ENCODE measurements around the gene MT4.
A peak's percentile ranks its signal among the peaks of the same experiment; 100 is the strongest.

The MT4 gene

DNA sequence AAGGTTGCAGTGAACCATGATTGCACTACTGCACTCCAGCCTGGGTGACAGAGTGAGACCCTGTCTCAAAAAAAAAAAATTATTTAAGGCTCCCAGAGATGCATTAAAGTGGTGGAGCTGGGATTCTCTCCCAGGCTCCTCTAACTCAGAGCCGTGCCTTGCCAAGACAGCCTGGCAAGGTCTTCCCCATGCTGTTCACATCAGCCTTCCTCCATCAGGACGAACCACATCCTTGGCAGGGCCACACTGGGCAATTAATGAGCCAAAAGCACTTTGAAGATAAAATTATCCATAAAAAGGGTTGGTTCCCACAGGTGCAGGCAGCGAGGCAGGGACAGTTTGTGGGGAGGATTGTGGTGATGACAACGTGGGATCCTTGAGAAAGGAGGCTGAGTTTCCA, 25.2 kb upstream of the MT4 start:
- no peak for DNase-seq
- H3K4me3 ChIP-seq (ENCODE audit: low read depth, low read length) = no peak overlapping the region
- in situ Hi-C loops (cut with HindIII; ENCODE audit: low pct_ligation_motif_present, low sequenced_read_pairs) = no loop called here
- TF ChIP-seq, protein P1, sequence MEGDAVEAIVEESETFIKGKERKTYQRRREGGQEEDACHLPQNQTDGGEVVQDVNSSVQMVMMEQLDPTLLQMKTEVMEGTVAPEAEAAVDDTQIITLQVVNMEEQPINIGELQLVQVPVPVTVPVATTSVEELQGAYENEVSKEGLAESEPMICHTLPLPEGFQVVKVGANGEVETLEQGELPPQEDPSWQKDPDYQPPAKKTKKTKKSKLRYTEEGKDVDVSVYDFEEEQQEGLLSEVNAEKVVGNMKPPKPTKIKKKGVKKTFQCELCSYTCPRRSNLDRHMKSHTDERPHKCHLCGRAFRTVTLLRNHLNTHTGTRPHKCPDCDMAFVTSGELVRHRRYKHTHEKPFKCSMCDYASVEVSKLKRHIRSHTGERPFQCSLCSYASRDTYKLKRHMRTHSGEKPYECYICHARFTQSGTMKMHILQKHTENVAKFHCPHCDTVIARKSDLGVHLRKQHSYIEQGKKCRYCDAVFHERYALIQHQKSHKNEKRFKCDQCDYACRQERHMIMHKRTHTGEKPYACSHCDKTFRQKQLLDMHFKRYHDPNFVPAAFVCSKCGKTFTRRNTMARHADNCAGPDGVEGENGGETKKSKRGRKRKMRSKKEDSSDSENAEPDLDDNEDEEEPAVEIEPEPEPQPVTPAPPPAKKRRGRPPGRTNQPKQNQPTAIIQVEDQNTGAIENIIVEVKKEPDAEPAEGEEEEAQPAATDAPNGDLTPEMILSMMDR (IDR thresholded peaks at IDR 0.05; ENCODE audit: low read depth, low read length, missing control alignments) = no peak
- no peaks in the 10 kb centered on the region for H3K36me3 ChIP-seq (replicated peaks)
- no peak overlapping the region for H3K27ac ChIP-seq
- no peaks in the 10 kb centered on the region for H3K27me3 ChIP-seq (replicated peaks)

DNA sequence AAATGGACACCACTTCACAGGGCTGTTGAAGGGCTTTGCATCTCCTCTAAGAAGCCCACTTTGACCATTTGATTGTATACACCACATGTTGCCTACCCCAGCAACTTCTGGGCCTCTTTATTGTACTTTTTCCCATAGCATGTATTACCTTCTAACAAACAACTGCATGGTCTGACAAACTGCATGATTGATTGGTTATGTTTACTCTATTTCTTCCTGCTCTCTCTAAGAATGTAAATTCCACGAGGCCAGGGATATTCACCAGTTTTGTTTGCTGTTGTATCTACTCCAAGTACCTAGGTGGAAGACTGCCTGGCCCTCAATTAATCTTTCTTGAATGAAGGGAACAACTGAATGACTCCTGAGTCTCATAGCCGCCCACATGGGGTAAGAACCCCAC, 22.8 kb upstream of the MT4 start:
- DNase-seq = no peak
- in situ Hi-C loops (cut with HindIII; ENCODE audit: low pct_ligation_motif_present, low sequenced_read_pairs) = no loop called here
- no peak overlapping the region for H3K27ac ChIP-seq
- no peaks in the 10 kb centered on the region for H3K27me3 ChIP-seq (replicated peaks)
- TF ChIP-seq, protein P1 (IDR thresholded peaks at IDR 0.05; ENCODE audit: low read depth, low read length, missing control alignments) = no peak
- no peaks in the 10 kb centered on the region for H3K36me3 ChIP-seq (replicated peaks)
- no peak overlapping the region for H3K4me3 ChIP-seq (ENCODE audit: low read depth, low read length)

DNA sequence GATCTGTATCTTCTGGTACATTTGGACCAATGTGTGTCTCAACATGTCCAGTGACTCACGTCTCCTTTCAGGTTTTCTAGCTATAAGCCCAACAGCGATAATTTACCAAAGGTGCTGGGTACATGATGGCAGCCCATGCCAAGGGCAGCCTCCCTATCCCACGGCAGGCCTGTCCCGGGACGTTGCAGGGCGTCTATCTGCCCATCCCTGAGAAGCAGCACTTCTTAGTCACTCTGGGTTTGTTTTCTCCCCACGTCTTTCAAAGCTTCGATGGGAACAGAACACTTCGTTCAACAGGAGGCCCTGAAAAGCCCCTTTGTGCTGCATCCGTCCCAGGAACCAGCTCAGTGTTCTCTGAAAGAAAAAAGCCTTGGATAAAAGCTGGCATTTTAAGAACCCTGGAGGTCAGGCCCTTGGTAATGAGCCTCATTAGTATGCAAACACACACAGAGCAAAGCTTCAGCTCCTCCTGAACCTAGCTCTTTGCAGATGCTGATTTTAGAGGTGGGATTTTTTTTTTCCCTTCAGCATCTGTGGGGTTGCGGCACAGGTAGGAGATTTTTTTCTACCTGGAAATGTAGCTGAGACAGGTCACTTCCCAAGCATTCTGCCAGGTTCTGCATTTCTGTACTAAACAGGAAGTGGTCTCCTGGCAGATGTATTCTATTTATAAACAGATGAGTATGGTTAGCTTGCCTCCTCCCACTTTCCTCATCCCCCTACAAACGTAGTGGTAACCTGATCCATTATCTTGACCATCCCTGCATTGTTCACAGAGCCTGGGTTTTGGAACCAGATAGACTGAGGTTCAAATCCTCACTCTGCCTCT, 17.5 kb upstream of the MT4 start:
- DNase-seq = peak; percentile 26
- Histone ChIP-seq H3K4me3 (ENCODE audit: low read depth, low read length) (peak overlapping the region; percentile 3), H3K27ac (no peak overlapping the region), H3K27me3 (replicated peaks) (no peaks in the 10 kb centered on the region), H3K36me3 (replicated peaks) (no peaks in the 10 kb centered on the region)
- in situ Hi-C loops (cut with HindIII; ENCODE audit: low pct_ligation_motif_present, low sequenced_read_pairs) = no loop called here
- TF ChIP-seq, protein P1 (IDR thresholded peaks at IDR 0.05; ENCODE audit: low read depth, low read length, missing control alignments) = no peak

DNA sequence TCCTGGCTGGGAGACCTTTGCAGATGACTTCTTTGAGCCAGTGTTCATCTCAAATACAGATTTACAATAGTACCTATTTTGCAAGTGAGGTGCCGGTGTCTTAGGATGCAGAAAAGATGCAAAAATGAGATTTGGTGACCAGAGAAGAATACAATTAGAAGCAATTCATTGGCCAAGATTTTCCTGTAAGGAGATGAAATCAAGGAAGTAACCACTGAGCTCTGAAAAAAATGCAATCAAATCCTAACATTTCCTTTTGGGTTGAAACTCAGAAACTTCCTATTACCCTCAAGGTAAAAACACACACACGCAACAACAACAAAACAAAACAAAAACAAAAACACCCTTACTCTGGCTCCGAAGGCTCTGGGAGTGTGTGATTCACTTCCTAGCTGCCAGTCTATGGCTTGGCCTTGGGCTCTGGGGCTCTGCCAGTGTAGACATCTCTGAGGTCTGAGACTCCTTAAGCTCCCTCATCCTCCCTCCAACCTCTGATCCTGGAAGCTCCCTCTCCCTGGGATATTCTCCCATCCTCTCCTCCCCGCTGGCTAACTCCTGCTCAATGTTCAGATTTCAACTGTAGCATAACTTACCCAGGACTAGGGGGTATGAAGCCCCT, 16.8 kb upstream of the MT4 start:
- DNase-seq = no peak
- Histone ChIP-seq H3K27ac (no peak overlapping the region), H3K4me3 (ENCODE audit: low read depth, low read length) (no peak overlapping the region), H3K36me3 (replicated peaks) (no peaks in the 10 kb centered on the region), H3K27me3 (replicated peaks) (no peaks in the 10 kb centered on the region)
- TF ChIP-seq, protein P1 (IDR thresholded peaks at IDR 0.05; ENCODE audit: low read depth, low read length, missing control alignments) = no peak
- in situ Hi-C loops (cut with HindIII; ENCODE audit: low pct_ligation_motif_present, low sequenced_read_pairs) = no loop called here

DNA sequence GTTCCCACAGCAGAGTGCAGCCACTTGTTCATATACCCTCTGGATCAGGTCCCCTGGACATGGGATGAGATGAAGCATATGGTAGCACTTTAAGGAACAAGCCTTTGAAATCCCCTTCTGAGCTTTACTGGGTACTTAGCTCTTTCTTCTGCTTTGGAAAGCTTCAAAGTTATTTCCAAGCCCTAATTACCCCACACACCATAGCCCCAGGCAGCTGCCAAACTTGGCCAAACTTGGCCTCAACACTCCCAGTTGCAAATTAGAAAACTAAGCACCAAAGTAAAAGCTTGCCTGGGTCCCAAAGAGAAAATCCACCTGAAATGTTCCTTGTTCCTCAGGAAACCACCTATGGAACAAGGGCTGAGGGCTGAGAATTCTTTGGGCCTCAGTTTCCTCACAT, 15.7 kb upstream of the MT4 start:
- TF ChIP-seq, protein P1 (IDR thresholded peaks at IDR 0.05; ENCODE audit: low read depth, low read length, missing control alignments) = no peak
- Histone ChIP-seq H3K27ac (no peak overlapping the region), H3K4me3 (ENCODE audit: low read depth, low read length) (no peak overlapping the region), H3K36me3 (replicated peaks) (no peaks in the 10 kb centered on the region), H3K27me3 (replicated peaks) (no peaks in the 10 kb centered on the region)
- DNase-seq = no peak
- in situ Hi-C loops (cut with HindIII; ENCODE audit: low pct_ligation_motif_present, low sequenced_read_pairs) = no loop called here

Measured in brain microvascular endothelial cell (primary cell).